Thoracic aorta (tissue), 2 donors: ENCODE data around the gene CRACR2A. TPM values are rescaled to one million over a fixed set of nuclear protein-coding genes. Genes with fewer than 3 reads are reported as not detected.

Experiments used
- ATAC-seq: fragments of 150-250 bp; one replicate; pipeline ENCODE4 v1.8.0; 2017; ENCODE audit warnings: low read depth; ENCODE audit not compliant: insufficient number of reproducible peaks, low FRiP score
- DNase-seq: peaks from one replicate; pipeline ENCODE4 v3.0.0-alpha.2; 2020; ENCODE audit warnings: low spot score
- H3K27ac ChIP-seq, 2 donors: fragments of 200-600 bp; sonication (generic); 1 replicate in 1 of 2; 2 replicates in 1 of 2; pipeline ENCODE4 v1.5.1; 2016; ENCODE audit warnings: mild to moderate bottlenecking in 2 of 2, moderate library complexity in 2 of 2
- H3K27me3 ChIP-seq: fragments of 200-600 bp; sonication (generic); replicated peaks from 2 replicates; pipeline ENCODE4 v1.6.0; 2016; ENCODE audit warnings: mild to moderate bottlenecking; ENCODE audit not compliant: insufficient read depth
- H3K36me3 ChIP-seq: fragments of 200-600 bp; sonication (generic); one replicate; pipeline ENCODE4 v1.5.1; 2016
- H3K4me1 ChIP-seq, 2 donors: fragments of 200-600 bp; sonication (generic); 1 replicate in 1 of 2; 2 replicates in 1 of 2; pipeline versions ENCODE4 v1.5.1 to v1.6.0; 2016; ENCODE audit warnings: low read depth in 2 of 2, mild to moderate bottlenecking in 1 of 2; ENCODE audit not compliant: control insufficient read depth in 1 of 2
- H3K4me3 ChIP-seq: fragments of 200-600 bp; sonication (generic); 2 replicates; pipeline ENCODE4 v1.5.1; 2016; ENCODE audit warnings: mild to moderate bottlenecking
- H3K9me3 ChIP-seq: fragments of 200-600 bp; sonication (generic); 2 replicates; pipeline ENCODE4 v1.5.1; 2016
- total RNA-seq, 2 donors: library from RNA; depleted of rRNA; stranded (reverse); fragments of >200 nt; gene quantifications; one replicate each; pipeline versions ENCODE4 v1.1.0 to v1.2.3, GENCODE V29; 2016
- TF ChIP-seq, protein P1 (sequence below): fragments of 200-600 bp; sonication (generic); IDR thresholded peaks from one replicate; pipeline ENCODE4 v1.5.1; 2019; ENCODE audit warnings: antibody characterized with exemption

The CRACR2A gene
- total RNA-seq, 2 donors from 2014 or later = 2.2 to 2.7 TPM

DNA sequence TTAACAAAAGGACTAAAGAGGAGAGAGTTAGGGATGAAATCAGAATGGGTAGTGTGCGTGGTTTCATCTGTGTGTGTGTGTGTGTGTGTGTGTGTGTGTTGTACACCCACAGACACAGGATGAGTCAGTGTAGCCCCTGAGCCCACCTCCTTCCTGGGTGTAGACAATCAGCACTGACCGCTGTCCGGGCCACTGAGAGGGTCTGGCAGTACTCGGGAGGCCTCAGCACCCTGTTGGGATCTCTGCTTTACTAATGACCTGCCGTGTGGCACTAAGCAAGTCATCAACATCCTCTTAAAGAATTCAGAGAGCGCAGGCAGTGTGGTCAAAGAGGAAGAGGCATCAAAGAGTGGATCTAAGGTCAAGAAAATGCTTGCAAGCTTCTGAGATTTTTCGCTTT is 149.3 kb downstream of the CRACR2A start:
- H3K4me1 ChIP-seq = peaks cover 10 to 13% of the 10 kb centered on the region in 2 donors
- no peak overlapping the region for H3K4me3 ChIP-seq
- H3K27ac ChIP-seq = no peak overlapping the region
- no peaks in the 10 kb centered on the region for H3K27me3 ChIP-seq
- ATAC-seq = no peak
- TF ChIP-seq, protein P1, sequence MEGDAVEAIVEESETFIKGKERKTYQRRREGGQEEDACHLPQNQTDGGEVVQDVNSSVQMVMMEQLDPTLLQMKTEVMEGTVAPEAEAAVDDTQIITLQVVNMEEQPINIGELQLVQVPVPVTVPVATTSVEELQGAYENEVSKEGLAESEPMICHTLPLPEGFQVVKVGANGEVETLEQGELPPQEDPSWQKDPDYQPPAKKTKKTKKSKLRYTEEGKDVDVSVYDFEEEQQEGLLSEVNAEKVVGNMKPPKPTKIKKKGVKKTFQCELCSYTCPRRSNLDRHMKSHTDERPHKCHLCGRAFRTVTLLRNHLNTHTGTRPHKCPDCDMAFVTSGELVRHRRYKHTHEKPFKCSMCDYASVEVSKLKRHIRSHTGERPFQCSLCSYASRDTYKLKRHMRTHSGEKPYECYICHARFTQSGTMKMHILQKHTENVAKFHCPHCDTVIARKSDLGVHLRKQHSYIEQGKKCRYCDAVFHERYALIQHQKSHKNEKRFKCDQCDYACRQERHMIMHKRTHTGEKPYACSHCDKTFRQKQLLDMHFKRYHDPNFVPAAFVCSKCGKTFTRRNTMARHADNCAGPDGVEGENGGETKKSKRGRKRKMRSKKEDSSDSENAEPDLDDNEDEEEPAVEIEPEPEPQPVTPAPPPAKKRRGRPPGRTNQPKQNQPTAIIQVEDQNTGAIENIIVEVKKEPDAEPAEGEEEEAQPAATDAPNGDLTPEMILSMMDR = no peak
- H3K9me3 ChIP-seq = no peaks in the 10 kb centered on the region
- no peak for DNase-seq
- H3K36me3 ChIP-seq = no peaks in the 10 kb centered on the region

DNA sequence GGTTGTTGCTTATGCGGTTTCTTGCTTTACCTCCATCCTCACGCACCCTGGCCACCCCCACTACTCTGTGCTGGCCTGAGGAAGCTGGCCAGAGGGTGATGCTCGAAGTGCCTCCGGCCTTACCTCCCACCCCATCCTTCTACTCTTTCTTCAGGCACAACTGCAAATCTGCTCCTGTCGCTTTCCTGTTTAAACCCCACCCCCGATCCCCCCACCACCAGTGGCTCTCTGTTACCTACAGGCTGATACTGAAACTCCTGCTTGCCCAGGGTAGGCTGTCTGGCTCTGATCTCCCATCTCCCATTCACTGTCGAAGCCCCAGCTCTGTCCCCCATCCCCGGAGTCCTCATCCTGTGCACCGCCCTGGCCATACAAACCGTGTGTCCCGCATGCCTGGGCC is 150.4 kb downstream of the CRACR2A start:
- Histone ChIP-seq H3K27me3 (no peaks in the 10 kb centered on the region), H3K27ac (no peak overlapping the region), H3K9me3 (no peaks in the 10 kb centered on the region), H3K4me1 (peaks cover 10 to 13% of the 10 kb centered on the region in 2 donors), H3K4me3 (no peak overlapping the region), H3K36me3 (no peaks in the 10 kb centered on the region)
- TF ChIP-seq, protein P1 = no peak
- ATAC-seq (no peak), DNase-seq (no peak)

DNA sequence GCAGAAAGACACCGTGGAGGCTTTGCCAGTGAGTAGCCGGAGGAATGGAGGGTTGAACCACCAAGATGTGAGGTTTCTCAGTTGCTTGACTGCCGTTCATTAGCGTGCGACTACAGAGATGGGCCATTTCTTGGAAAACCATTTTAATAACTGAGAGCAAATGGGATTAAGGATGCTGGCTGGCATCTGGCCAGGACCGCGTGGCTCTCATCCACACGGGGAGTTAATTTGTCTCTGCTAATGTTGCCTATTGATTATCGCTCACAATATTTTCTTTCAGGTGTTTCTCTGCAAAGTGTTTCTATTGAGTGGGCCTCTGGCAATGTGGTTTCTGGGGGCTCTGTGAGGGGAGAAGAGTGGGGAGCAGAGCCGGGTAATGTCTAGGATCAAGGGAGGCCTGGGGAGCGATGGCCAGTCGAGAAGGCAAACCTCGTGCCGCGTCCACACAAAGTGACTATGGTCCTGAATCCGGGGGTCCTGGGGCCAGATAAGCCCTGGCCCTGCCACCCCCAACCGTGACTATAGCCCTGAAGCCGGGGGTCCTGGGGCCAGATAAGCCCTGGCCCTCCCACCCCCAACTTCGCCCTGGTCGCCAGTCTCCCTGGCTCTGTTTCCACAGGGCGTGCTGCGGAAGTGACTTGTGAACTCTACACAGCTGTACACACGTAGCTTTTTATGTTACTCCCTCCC is 151.3 kb downstream of the CRACR2A start:
- Histone ChIP-seq H3K36me3 (no peaks in the 10 kb centered on the region), H3K9me3 (no peaks in the 10 kb centered on the region), H3K4me3 (no peak overlapping the region), H3K27me3 (no peaks in the 10 kb centered on the region), H3K27ac (no peak overlapping the region), H3K4me1 (peaks cover 10 to 13% of the 10 kb centered on the region in 2 donors)
- ATAC-seq = no peak
- TF ChIP-seq, protein P1 = no peak
- DNase-seq = no peak

DNA sequence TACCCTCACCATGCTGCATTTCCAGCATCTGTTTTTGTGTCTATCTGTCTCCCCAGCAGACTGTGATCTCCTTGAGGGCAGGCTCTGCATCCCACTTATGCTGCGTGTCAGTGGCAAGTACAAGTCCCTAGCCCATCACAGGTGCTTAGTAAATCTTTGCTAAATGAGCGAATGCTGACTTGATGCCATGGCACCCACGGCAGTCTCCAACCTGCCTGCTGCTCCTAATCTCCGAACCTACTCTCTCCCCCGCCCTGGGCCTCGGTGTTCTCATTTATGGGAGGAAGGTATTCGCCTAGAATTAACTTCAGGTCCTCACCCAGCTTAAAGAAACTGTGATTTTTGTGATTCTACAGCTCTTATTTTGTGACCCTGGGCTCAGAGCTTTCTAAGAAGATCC is 152.0 kb downstream of the CRACR2A start:
- DNase-seq = no peak
- Histone ChIP-seq H3K36me3 (no peaks in the 10 kb centered on the region), H3K9me3 (no peaks in the 10 kb centered on the region), H3K4me1 (peaks cover 10 to 13% of the 10 kb centered on the region in 2 donors), H3K27ac (no peak overlapping the region), H3K4me3 (no peak overlapping the region), H3K27me3 (no peaks in the 10 kb centered on the region)
- ATAC-seq = no peak
- TF ChIP-seq, protein P1 = no peak

DNA sequence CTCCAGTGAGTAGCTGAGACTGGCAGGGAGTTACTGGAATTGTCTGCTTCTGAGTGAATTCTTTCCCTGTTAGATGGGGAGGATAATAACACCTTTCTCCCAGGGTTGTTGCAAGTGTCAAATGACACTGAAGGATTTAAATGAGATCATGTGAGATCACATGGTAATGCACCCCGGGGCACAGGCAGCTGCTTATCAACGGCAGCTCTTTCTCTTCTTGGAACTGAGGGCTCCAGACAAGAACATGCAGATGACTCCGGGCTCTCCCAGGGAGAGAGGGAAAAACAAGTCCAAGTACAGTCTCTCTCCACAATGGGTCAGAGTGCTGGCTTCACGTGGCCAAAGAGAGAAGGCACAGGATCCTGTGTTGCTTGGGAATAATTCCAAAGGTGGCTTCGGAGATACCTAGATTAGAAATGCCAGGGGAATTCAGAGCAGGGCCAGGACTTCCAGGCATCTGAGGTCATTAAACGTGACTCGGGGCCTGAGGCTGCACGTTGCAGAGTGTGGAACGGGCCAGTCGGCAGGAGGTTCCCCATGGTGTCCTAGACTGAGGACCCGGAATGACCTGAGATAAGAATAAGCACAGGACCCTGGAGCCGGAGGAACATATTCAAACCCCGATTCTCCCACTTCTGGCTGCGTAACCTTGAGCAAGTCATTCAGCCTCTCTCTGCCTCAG is 152.7 kb downstream of the CRACR2A start:
- H3K4me3 ChIP-seq = no peak overlapping the region
- ATAC-seq (no peak), DNase-seq (no peak)
- H3K4me1 ChIP-seq = peaks cover 10 to 11% of the 10 kb centered on the region in 2 donors
- no peaks in the 10 kb centered on the region for H3K36me3 ChIP-seq
- H3K9me3 ChIP-seq = no peaks in the 10 kb centered on the region
- no peak overlapping the region for H3K27ac ChIP-seq
- TF ChIP-seq, protein P1 = no peak
- no peaks in the 10 kb centered on the region for H3K27me3 ChIP-seq
